ENCODE measurements around the gene TSHR. TPM values are rescaled to one million over a fixed set of nuclear protein-coding genes. Genes with fewer than 3 reads are reported as not detected.

The TSHR gene
- total RNA-seq, 4 donors from 2014 or later = 0.84 TPM; not detected in 3

- no peak for DNase-seq (ENCODE audit: low spot score in 2 of 2)
- TF ChIP-seq POLR2A (IDR thresholded peaks at IDR 0.05) (no peak), EP300 (IDR thresholded peaks at IDR 0.05) (no peak)
- TF ChIP-seq, protein P1, sequence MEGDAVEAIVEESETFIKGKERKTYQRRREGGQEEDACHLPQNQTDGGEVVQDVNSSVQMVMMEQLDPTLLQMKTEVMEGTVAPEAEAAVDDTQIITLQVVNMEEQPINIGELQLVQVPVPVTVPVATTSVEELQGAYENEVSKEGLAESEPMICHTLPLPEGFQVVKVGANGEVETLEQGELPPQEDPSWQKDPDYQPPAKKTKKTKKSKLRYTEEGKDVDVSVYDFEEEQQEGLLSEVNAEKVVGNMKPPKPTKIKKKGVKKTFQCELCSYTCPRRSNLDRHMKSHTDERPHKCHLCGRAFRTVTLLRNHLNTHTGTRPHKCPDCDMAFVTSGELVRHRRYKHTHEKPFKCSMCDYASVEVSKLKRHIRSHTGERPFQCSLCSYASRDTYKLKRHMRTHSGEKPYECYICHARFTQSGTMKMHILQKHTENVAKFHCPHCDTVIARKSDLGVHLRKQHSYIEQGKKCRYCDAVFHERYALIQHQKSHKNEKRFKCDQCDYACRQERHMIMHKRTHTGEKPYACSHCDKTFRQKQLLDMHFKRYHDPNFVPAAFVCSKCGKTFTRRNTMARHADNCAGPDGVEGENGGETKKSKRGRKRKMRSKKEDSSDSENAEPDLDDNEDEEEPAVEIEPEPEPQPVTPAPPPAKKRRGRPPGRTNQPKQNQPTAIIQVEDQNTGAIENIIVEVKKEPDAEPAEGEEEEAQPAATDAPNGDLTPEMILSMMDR (IDR thresholded peaks at IDR 0.05) = no peak
- Histone ChIP-seq H3K27me3 (no peaks in the 10 kb centered on the region), H3K27ac (no peak overlapping the region), H3K36me3 (no peaks in the 10 kb centered on the region), H3K9me3 (no peaks in the 10 kb centered on the region), H3K4me1 (no peaks in the 10 kb centered on the region), H3K4me3 (no peak overlapping the region)
- 75 to 83% methylated on average over 3 of the region's 3 CpGs for WGBS, 2 donors
Observed at GRCh38 chr14:81162941-81163340, 207.5 kb downstream of the TSHR start.

- no peak for TF ChIP-seq EP300 (IDR thresholded peaks at IDR 0.05)
- no peak for TF ChIP-seq POLR2A (IDR thresholded peaks at IDR 0.05)
- TF ChIP-seq, protein P1 (IDR thresholded peaks at IDR 0.05) = peak in 3 of 5 experiments; percentile 18 to 30 (median 22)
- H3K9me3 ChIP-seq = no peaks in the 10 kb centered on the region
- H3K36me3 ChIP-seq = no peaks in the 10 kb centered on the region
- peaks cover 0 to 1% (median 0%) of the 10 kb centered on the region in 4 donors for H3K4me1 ChIP-seq
- no peak overlapping the region for H3K27ac ChIP-seq
- whole genome bisulfite sequencing, 2 donors = 22 to 26% methylated on average over 1 of the region's 1 CpG
- no peak overlapping the region for H3K4me3 ChIP-seq
- DNase-seq (ENCODE audit: low spot score in 2 of 2) = peak in 1 of 2 donors; percentile 59
- H3K27me3 ChIP-seq = no peaks in the 10 kb centered on the region
Observed at GRCh38 chr14:81164167-81164774, 208.8 kb downstream of the TSHR start.

DNA sequence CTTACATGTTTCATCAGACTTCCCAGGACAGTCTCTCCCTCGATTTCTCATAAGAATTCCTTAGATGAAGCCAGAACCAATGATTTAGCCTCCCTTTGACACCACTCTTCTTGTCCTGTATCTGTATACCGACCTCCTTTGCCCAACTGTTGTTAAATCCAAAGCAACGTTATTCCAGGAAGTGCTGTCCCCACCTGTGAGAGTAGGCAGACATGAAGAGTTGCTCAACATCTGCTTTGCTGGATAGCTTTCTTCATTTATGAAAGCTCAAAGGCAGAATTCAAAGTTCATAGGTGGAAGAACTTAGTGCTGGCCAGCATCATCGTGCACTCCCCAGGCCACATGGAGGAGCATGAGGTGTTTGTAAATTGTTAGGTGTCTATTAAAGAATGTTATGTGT is 209.8 kb downstream of the TSHR start:
- WGBS, 2 donors = 72 to 73% methylated on average over 4 of the region's 4 CpGs
- no peaks in the 10 kb centered on the region for H3K36me3 ChIP-seq
- no peak overlapping the region for H3K27ac ChIP-seq
- H3K4me3 ChIP-seq = no peak overlapping the region
- peaks cover 0 to 8% (median 2%) of the 10 kb centered on the region in 4 donors for H3K4me1 ChIP-seq
- TF ChIP-seq POLR2A (IDR thresholded peaks at IDR 0.05) (no peak), EP300 (IDR thresholded peaks at IDR 0.05) (no peak)
- TF ChIP-seq, protein P1 (IDR thresholded peaks at IDR 0.05) = no peak
- no peaks in the 10 kb centered on the region for H3K9me3 ChIP-seq
- no peak for DNase-seq (ENCODE audit: low spot score in 2 of 2)
- no peaks in the 10 kb centered on the region for H3K27me3 ChIP-seq

DNA sequence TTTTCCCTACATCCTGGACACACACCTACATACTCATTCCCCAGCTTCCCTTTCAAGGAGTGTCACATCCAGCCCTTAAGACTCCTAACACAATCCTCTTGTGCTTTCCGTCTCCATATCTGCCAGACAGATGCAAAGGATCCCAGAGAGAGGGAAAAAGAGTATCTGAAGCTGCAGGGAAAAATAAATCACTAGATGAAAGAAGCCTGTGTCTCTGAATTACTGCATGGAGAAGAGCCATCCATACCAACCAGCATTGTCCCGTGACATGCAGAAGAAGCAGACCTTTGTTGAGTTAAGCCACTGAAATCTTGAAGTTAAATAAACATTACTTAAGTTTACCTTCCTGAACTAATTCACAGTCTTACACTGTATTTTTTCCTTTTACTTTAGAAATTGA is 210.7 kb downstream of the TSHR start:
- H3K9me3 ChIP-seq = no peaks in the 10 kb centered on the region
- H3K27ac ChIP-seq = no peak overlapping the region
- no peak for DNase-seq (ENCODE audit: low spot score in 2 of 2)
- peaks cover 0 to 13% (median 2%) of the 10 kb centered on the region in 4 donors for H3K4me1 ChIP-seq
- H3K27me3 ChIP-seq = no peaks in the 10 kb centered on the region
- no peak overlapping the region for H3K4me3 ChIP-seq
- H3K36me3 ChIP-seq = no peaks in the 10 kb centered on the region
- TF ChIP-seq EP300 (IDR thresholded peaks at IDR 0.05) = no peak
- TF ChIP-seq, protein P1 (IDR thresholded peaks at IDR 0.05) = no peak
- no peak for TF ChIP-seq POLR2A (IDR thresholded peaks at IDR 0.05)
- 53 to 72% methylated on average over 2 of the region's 2 CpGs for WGBS, 2 donors

DNA sequence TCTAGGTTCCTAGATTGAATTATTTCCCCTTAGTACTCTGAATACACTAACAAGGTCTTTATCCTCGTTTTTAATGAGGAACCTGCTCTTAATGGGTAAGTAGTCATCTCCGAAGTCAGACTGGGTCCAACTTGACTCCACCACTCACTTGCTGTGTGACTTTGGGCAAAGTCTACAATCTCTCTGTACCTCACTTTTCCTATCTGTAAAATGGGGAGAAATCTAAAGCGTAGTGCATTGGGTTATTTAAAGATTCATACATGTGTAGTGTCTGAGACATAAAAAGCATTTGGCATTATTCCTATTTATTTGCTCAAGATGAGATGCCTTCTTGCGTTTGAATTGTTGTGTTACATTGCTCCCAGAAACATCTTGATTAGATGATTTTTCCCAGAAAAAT is 213.8 kb downstream of the TSHR start:
- TF ChIP-seq, protein P1 (IDR thresholded peaks at IDR 0.05) = no peak
- Histone ChIP-seq H3K4me3 (peak overlapping the region in 3 of 4 donors; percentile 51 to 71 (median 61)), H3K9me3 (no peaks in the 10 kb centered on the region), H3K4me1 (peaks cover 0 to 15% (median 2%) of the 10 kb centered on the region in 4 donors), H3K27me3 (no peaks in the 10 kb centered on the region), H3K36me3 (peaks cover 0 to 2% (median 0%) of the 10 kb centered on the region in 3 donors), H3K27ac (peak overlapping the region; percentile 93)
- 63 to 67% methylated on average over 4 of the region's 4 CpGs for WGBS, 2 donors
- DNase-seq (ENCODE audit: low spot score in 2 of 2) = no peak

Data from tibial nerve (tissue), 4 donors.